GM12878 (cell line): ENCODE results near the gene CEP19. TPM values are rescaled to one million over a fixed set of nuclear protein-coding genes. Genes with fewer than 3 reads are reported as not detected.

Source experiments
- EED ChIP-seq: sonication (generic); IDR thresholded peaks from 2 replicates; pipeline ENCODE4 v1.6.1; 2016; ENCODE audit warnings: antibody characterized with exemption, low read depth
- NRF1 ChIP-seq: conservative IDR thresholded peaks from 2 replicates; pipeline ENCODE4 v1.6.1; 2011; ENCODE audit warnings: mild to moderate bottlenecking, low read depth, low read length, improper control_type of control experiment
- SIN3A ChIP-seq: IDR thresholded peaks from 2 replicates; pipeline ENCODE4 v1.6.1; 2012; ENCODE audit warnings: low read depth, low read length, improper control_type of control experiment
- WRNIP1 ChIP-seq: IDR thresholded peaks from 2 replicates; pipeline ENCODE4 v1.6.1; 2011; ENCODE audit warnings: low read depth, low read length, improper control_type of control experiment, borderline replicate concordance
- ZBED1 ChIP-seq: IDR thresholded peaks from 2 replicates; pipeline ENCODE4 v1.6.1; 2016; ENCODE audit warnings: borderline replicate concordance
- ZNF217 ChIP-seq: fragments of 450-650 bp; IDR thresholded peaks from 2 replicates; pipeline ENCODE4 v1.6.1; 2017; ENCODE audit warnings: antibody characterized with exemption, mild to moderate bottlenecking
- polyA plus RNA-seq, 11 experiments: library from polyadenylated mRNA; depleted of rRNA in 4 of 11; unstranded in 6 of 11; stranded (reverse) in 5 of 11; fragments of >200 nt; fragmentation: Nextera tagmentation in 4 of 11; fragmentation: Illumina TruSeq in 1 of 11; extraction: Ambion mirVana in 4 of 11; extraction: Trizol in 1 of 11; gene quantifications; 1 replicate in 1 of 11; 2 replicates in 10 of 11; pipeline versions ENCODE4 v1.2.1 to v1.2.3, GENCODE V29; 2011 to 2016; ENCODE audit warnings: inconsistent platforms in 2 of 11, missing spikeins in 2 of 11, low read depth in 1 of 11
- total RNA-seq, 4 experiments: library from RNA; depleted of rRNA in 3 of 4; stranded (reverse); fragments of >200 nt in 3 of 4; fragmentation: Illumina TruSeq in 1 of 4; extraction: Trizol in 1 of 4; gene quantifications; 2 replicates each; pipeline versions ENCODE4 v1.2.1 to v1.2.3, GENCODE V29; 2013 to 2021
- TF ChIP-seq, protein P1 (sequence below): fragments of 450-650 bp; IDR thresholded peaks from 2 replicates; pipeline ENCODE4 v1.6.1; 2018; ENCODE audit warnings: mild to moderate bottlenecking, low read depth, moderate library complexity; ENCODE audit not compliant: partially characterized antibody
- TF ChIP-seq, protein P2 (sequence below): IDR thresholded peaks from 2 replicates; pipeline ENCODE4 v1.6.1; 2012; ENCODE audit warnings: mild to moderate bottlenecking, low read depth, low read length
- TF ChIP-seq, protein P3 (sequence below): fragments of 150-350 bp; IDR thresholded peaks from 2 replicates; pipeline ENCODE4 v1.6.1; 2016; ENCODE audit warnings: low read depth, low read length
- TF ChIP-seq, protein P4 (sequence below): IDR thresholded peaks from 2 replicates; pipeline ENCODE4 v1.6.1; 2011; ENCODE audit warnings: low read depth, mild to moderate bottlenecking, low read length, moderate library complexity, borderline replicate concordance; ENCODE audit errors: extremely low read depth
- TF ChIP-seq, protein P5 (sequence below): fragments of 450-650 bp; formaldehyde crosslinking; IDR thresholded peaks from 2 replicates; pipeline ENCODE4 v1.4.0; 2022; ENCODE audit warnings: mild to moderate bottlenecking, moderate library complexity
- TF ChIP-seq, protein P6 (sequence below): fragments of 450-650 bp; IDR thresholded peaks from 2 replicates; pipeline ENCODE4 v1.6.1; 2017; ENCODE audit warnings: borderline replicate concordance

The CEP19 gene
- total and polyA plus RNA-seq, 10 of the 15 experiments (the other 5 are each of a cell fraction or from before 2014, with no cell fraction given), result 1.9 to 5.9 (median 2.7) TPM

DNA sequence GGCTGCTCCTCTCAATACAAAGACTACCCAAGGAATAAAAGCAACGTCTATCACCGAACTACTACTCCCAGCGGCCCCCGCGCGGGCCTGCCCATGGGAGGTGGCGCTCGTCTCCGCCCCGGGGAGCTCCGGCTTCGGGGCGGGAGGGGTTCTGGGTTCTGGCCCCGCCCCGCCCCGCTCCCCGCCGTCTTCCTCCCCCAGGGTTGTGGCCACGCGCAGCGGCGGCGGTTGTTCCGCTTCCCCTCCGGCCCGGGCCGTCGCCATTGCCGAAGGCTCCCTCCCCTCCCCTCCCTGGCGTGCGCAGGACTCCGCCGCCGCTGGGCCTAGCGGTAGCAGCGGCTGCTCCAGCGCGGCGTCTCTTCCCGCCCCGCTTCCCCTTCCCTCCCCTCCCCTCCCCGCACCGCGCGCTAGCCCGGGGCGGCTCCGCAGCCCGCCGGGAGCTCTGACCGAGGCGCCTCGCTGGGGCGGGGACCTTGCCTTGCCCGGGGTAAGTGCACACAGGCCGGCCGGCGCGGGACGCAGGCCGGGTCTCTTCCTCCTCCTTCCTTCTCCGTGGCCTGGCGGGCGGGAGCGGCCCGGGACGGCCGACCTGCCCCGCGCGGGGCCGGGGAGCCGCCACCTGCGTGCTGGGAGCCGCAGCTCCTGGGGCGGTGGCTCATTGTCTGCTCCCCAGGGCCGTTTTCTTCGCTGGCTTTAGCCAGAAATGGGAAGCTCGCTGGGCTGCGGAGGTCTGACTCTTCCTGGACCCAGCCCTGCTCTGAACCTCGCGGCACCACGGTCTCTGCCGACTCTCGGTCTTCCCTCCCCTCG is 27.8 kb upstream of the CEP19 start, which contains the start of gene PAK2 (continued):
- TF ChIP-seq, protein P1, sequence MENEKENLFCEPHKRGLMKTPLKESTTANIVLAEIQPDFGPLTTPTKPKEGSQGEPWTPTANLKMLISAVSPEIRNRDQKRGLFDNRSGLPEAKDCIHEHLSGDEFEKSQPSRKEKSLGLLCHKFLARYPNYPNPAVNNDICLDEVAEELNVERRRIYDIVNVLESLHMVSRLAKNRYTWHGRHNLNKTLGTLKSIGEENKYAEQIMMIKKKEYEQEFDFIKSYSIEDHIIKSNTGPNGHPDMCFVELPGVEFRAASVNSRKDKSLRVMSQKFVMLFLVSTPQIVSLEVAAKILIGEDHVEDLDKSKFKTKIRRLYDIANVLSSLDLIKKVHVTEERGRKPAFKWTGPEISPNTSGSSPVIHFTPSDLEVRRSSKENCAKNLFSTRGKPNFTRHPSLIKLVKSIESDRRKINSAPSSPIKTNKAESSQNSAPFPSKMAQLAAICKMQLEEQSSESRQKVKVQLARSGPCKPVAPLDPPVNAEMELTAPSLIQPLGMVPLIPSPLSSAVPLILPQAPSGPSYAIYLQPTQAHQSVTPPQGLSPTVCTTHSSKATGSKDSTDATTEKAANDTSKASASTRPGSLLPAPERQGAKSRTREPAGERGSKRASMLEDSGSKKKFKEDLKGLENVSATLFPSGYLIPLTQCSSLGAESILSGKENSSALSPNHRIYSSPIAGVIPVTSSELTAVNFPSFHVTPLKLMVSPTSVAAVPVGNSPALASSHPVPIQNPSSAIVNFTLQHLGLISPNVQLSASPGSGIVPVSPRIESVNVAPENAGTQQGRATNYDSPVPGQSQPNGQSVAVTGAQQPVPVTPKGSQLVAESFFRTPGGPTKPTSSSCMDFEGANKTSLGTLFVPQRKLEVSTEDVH, result no peak
- TF ChIP-seq, protein P2, sequence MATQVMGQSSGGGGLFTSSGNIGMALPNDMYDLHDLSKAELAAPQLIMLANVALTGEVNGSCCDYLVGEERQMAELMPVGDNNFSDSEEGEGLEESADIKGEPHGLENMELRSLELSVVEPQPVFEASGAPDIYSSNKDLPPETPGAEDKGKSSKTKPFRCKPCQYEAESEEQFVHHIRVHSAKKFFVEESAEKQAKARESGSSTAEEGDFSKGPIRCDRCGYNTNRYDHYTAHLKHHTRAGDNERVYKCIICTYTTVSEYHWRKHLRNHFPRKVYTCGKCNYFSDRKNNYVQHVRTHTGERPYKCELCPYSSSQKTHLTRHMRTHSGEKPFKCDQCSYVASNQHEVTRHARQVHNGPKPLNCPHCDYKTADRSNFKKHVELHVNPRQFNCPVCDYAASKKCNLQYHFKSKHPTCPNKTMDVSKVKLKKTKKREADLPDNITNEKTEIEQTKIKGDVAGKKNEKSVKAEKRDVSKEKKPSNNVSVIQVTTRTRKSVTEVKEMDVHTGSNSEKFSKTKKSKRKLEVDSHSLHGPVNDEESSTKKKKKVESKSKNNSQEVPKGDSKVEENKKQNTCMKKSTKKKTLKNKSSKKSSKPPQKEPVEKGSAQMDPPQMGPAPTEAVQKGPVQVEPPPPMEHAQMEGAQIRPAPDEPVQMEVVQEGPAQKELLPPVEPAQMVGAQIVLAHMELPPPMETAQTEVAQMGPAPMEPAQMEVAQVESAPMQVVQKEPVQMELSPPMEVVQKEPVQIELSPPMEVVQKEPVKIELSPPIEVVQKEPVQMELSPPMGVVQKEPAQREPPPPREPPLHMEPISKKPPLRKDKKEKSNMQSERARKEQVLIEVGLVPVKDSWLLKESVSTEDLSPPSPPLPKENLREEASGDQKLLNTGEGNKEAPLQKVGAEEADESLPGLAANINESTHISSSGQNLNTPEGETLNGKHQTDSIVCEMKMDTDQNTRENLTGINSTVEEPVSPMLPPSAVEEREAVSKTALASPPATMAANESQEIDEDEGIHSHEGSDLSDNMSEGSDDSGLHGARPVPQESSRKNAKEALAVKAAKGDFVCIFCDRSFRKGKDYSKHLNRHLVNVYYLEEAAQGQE, result no peak
- TF ChIP-seq WRNIP1, result no peak
- TF ChIP-seq, protein P3, sequence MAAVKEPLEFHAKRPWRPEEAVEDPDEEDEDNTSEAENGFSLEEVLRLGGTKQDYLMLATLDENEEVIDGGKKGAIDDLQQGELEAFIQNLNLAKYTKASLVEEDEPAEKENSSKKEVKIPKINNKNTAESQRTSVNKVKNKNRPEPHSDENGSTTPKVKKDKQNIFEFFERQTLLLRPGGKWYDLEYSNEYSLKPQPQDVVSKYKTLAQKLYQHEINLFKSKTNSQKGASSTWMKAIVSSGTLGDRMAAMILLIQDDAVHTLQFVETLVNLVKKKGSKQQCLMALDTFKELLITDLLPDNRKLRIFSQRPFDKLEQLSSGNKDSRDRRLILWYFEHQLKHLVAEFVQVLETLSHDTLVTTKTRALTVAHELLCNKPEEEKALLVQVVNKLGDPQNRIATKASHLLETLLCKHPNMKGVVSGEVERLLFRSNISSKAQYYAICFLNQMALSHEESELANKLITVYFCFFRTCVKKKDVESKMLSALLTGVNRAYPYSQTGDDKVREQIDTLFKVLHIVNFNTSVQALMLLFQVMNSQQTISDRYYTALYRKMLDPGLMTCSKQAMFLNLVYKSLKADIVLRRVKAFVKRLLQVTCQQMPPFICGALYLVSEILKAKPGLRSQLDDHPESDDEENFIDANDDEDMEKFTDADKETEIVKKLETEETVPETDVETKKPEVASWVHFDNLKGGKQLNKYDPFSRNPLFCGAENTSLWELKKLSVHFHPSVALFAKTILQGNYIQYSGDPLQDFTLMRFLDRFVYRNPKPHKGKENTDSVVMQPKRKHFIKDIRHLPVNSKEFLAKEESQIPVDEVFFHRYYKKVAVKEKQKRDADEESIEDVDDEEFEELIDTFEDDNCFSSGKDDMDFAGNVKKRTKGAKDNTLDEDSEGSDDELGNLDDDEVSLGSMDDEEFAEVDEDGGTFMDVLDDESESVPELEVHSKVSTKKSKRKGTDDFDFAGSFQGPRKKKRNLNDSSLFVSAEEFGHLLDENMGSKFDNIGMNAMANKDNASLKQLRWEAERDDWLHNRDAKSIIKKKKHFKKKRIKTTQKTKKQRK, result no peak
- TF ChIP-seq, protein P4, sequence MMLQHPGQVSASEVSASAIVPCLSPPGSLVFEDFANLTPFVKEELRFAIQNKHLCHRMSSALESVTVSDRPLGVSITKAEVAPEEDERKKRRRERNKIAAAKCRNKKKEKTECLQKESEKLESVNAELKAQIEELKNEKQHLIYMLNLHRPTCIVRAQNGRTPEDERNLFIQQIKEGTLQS, result no peak
- TF ChIP-seq, protein P5, sequence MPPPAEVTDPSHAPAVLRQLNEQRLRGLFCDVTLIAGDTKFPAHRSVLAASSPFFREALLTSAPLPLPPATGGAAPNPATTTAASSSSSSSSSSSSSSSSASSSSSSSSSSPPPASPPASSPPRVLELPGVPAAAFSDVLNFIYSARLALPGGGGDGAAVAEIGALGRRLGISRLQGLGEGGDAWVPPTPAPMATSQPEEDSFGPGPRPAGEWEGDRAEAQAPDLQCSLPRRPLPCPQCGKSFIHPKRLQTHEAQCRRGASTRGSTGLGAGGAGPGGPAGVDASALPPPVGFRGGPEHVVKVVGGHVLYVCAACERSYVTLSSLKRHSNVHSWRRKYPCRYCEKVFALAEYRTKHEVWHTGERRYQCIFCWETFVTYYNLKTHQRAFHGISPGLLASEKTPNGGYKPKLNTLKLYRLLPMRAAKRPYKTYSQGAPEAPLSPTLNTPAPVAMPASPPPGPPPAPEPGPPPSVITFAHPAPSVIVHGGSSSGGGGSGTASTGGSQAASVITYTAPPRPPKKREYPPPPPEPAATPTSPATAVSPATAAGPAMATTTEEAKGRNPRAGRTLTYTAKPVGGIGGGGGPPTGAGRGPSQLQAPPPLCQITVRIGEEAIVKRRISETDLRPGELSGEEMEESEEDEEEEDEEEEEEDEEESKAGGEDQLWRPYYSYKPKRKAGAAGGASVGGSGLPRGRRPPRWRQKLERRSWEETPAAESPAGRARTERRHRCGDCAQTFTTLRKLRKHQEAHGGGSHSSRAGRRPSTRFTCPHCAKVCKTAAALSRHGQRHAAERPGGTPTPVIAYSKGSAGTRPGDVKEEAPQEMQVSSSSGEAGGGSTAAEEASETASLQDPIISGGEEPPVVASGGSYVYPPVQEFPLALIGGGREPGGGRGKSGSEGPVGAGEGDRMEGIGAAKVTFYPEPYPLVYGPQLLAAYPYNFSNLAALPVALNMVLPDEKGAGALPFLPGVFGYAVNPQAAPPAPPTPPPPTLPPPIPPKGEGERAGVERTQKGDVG (CRISPR knock-in tag), result no peak
- TF ChIP-seq NRF1, result no peak
- no peak for TF ChIP-seq ZBED1
- TF ChIP-seq SIN3A, result no peak
- TF ChIP-seq, protein P6, sequence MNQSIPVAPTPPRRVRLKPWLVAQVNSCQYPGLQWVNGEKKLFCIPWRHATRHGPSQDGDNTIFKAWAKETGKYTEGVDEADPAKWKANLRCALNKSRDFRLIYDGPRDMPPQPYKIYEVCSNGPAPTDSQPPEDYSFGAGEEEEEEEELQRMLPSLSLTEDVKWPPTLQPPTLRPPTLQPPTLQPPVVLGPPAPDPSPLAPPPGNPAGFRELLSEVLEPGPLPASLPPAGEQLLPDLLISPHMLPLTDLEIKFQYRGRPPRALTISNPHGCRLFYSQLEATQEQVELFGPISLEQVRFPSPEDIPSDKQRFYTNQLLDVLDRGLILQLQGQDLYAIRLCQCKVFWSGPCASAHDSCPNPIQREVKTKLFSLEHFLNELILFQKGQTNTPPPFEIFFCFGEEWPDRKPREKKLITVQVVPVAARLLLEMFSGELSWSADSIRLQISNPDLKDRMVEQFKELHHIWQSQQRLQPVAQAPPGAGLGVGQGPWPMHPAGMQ, result no peak
- no peak for TF ChIP-seq EED
- TF ChIP-seq ZNF217, result no peak
